HPDE6-E6E7 (cell line): ENCODE data around the gene TMPRSS13.

Source experiments
- DNase-seq: peaks from one replicate; pipeline ENCODE4 v3.0.0; 2011; ENCODE audit warnings: missing footprints; ENCODE audit errors: extremely low spot score

Gene TMPRSS13

DNA sequence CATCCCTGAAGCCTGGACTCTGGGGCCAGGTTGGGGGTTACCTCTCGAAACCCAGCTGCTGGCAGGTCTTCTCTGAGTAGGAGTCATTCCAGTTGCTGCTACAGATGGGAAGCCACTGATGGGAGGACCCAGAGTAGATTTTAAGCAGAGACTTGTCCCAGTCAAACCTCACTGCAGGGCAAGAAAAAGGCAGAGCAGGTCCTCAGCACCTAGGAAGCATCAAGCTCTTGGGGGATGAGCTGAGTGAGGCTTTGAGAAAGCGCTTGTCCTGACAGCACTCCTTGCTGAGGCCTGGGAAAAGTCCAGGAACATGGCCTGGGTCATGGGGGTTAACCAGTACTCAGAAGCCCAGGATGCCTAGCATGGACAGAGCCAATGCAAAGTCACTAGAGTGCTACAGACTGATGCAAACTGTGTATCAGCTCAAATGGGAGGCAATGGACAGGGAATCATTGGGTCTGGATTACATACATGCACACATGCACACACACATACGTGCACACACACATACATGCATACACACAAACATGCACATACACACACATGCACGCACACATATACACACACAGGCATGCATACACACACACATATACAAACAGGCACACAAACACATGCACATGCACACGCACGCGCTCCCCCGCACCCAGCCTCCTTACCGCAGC lies 15.3 kb downstream of the TMPRSS13 start:
- no peak for DNase-seq

DNA sequence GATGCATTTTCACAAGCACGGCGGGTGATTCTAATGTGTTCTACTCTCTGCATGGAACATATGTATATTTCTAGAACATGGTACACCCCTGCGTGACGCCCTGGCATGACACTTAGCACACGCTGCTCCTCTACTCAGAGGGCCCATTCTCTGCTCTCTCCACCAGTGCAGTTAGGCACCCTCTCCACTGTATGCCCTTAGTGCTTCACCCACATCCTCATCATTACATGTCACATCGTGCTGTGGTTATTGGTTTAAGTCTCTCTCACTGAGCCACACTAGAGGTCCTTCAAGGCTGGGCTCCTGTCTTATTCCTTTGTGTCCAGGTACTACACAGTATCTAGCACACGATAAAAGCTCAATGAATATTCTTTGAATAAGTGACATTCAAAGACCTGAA lies 16.7 kb downstream of the TMPRSS13 start:
- no peak for DNase-seq

GRCh38 chr11:117911694-117912093 lies 17.5 kb downstream of the TMPRSS13 start:
- DNase-seq: no peak

- no peak for DNase-seq
Observed at GRCh38 chr11:117910941-117911655, 18.1 kb downstream of the TMPRSS13 start.

- no peak for DNase-seq
Observed at GRCh38 chr11:117910525-117910924, 18.7 kb downstream of the TMPRSS13 start.

- no peak for DNase-seq
Observed at GRCh38 chr11:117909611-117910382, 19.4 kb downstream of the TMPRSS13 start.

GRCh38 chr11:117908959-117909610 lies 20.1 kb downstream of the TMPRSS13 start:
- no peak for DNase-seq

DNA sequence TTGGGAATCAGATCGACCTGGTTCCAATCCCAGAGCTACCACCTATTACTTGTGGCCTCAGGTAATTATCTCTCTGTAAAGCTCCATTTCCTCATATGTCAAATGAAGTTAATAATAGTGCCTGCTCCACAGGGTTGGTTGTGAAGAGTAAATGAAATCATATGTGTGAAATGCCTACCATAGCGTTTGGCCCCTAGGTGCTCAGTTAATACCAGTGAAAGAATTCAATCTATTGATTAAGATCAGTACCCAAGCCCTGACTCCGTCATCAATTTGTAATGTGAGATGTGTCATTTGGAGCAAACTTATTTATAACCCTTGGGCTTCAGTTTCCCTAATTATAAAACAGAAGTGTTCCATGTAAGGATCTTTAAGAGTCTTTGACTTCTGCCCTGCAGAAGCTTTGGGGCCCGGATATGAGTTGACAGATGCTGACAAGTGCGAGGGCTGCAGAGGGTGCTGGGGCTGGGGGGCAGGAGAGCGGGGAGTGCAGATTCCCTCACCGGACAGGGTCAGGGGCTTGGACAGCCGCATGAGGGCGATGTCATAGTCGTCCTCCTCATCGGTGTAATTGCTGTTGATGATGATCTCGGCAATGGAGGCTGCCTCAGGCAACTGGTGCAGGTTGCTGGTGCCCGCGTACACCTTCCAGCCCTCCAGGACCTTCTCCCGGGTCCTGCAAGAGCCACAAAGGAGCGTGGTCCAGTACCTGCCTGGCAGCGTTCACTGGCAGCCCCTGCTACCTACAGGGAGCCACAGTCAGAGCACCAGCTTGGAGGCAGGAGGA lies 20.9 kb downstream of the TMPRSS13 start:
- no peak for DNase-seq

DNA sequence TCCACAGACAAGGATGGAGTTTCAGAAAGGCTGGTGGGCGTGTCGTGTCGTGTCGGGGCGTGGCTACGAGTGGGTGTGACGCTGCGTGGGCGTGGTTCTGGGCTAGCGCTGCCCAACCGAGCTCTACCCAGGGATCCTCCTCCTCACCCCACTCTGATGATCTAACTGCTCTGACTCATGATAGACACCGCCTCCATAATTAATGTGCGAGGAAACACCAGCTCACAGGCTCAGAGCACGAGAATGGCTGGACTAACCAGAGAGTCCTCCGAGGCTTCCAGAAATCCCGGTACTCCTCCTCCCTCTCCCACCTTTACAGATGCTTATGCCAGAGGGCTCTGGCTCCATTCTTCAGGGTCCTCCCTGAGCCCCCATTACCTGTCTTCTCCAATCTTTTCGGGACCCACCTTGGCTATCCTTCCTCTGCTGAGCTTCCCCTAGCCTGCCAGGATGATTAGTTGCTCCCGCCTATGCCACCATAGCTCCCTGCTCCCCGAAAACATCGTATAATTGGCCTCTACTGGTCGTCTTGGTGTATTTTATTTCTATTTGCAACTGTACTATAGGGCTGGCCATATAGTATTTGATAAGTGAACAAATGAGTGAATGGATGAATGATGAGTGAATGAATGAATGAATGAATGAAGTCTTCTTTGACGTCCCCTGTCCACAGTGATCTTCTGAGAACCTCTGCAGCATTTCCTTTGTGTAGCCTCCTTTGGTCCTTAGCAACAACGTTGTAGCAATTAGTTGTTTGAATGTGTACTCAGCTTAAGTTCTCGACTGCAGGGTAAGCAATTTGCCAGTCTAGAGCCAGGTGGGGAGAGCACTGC lies 21.7 kb downstream of the TMPRSS13 start:
- peak; percentile 99 for DNase-seq

- DNase-seq: no peak
Observed at GRCh38 chr11:117906710-117907109, 22.5 kb downstream of the TMPRSS13 start.

- no peak for DNase-seq
Observed at GRCh38 chr11:117906126-117906525, 23.1 kb downstream of the TMPRSS13 start.

GRCh38 chr11:117905524-117905923 lies 23.7 kb downstream of the TMPRSS13 start:
- no peak for DNase-seq

DNA sequence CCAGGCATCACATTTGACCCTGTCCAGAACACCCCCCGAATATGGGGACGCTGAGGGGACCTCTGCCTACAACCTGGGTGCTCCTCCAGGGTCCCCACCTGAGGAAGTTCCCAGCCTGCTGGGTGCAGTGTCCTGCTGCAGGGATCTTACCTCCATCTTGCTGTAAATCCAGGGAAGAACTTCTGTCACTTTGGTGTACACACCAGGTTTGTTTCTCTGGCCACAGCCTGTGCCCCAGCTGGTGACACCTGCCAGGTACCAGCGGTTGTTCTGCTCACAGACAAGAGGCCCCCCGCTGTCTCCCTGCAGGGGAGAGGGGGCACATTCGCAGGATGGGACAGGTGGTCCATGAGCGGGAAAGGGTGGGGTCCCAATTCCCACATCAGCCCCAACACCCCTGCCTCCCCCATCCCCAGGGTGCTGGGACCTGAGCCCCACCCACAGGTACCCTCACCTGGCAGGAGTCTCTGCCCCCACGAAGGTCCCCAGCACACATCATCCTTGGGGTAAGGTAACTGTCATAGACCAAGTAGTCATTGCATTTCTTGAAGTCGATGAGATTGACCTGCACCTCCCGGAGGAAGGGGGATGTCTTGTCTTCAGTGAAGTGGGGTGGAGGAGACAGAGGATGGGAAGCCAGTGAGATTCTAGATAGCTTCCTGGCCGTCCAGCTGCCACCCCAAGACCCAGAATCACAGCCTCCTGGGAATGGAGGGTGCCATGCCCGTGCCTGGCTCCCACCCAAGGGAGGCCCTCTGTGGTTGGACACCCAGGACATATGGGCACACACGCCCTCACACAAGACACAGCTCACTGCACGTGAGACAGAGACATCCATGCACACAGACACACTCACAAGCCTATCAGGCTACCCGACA lies 25.5 kb downstream of the TMPRSS13 start:
- no peak for DNase-seq

GRCh38 chr11:117902001-117902845 lies 27.0 kb downstream of the TMPRSS13 start:
- no peak for DNase-seq

DNA sequence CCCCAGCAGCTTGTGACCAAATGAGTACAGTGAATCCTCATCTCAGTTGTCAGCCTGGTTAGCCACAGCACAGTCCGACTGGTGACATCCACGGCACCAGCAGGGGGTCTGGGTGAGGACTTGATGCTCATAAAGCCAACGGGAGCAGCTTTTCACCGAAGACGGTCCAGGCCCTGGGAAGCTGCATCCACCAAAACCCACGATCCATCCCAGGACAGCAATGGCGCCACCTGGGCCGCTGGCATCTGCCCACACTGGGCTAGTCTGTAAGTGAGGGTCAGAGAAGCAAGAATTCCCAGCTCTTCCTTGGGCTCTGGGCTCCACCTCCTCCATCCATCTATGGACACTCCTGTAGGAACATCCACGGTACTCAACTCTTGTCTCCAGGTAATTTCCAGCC lies 27.6 kb downstream of the TMPRSS13 start:
- no peak for DNase-seq

DNA sequence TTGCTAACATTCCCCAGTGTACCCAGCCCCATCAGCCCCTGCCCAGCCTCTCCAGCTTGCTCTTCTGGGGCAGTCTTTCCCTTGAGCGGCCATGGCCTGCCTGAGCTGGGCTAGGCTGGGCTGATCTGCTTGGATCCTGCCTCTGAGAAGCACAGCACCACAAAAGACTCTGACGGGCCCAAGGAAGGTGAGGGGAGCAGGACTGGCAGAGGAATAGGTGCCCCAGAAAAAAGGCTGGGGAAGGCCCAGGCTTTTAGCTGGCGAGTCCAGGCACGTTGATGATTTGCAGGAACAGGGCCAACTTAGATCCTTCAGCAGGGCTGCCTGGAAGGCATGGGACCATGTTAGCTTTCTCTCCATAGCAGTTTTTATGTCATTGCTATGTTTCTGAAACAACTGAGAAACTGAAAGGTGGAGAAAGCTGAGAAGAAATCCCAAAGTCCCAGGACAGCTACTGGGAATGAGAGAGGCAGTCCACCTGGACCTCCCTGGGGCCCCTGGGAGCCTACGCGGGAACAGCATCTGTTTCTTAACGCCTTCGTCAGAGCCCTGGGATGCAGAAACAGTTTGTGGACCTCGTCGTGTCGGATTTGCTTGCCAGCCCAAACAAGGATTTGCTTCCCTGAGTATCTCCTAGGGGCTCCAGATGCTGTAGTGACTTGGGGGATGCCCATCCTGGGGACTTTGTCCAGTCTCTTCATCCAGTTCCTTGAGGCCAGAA lies 28.3 kb downstream of the TMPRSS13 start:
- DNase-seq: peak; percentile 37

- no peak for DNase-seq
Observed at GRCh38 chr11:117900121-117900648, 29.0 kb downstream of the TMPRSS13 start.

DNA sequence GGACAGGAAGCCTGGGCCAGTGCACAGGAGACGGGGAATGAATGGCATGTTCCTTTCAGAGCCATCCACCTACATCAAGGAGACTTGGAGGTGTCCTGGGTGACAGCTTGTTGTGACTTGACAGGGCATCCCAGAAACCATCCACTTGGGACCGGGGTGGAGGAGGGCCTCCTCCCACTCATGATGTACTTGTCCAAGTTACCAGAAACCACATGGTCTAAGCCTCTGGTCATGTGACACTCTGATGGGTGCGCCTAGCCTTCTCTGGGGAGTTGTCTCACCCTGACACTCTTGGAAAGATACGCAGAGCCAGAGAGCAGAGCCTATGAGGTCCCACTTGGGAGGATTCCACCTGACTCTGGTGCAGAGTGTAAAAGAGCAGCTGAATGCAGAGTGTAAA lies 31.1 kb downstream of the TMPRSS13 start:
- no peak for DNase-seq
